Left cardiac atrium (tissue), 4 donors: ENCODE data around the gene FPR2. TPM values are rescaled to one million over a fixed set of nuclear protein-coding genes. Genes with fewer than 3 reads are reported as not detected.

Experiments used
- ATAC-seq, 2 donors: fragments of 200-7000 bp; cut with Tn5 transposase; one replicate each; pipeline ENCODE4 v1.9.1; 2020; ENCODE audit warnings: mild to moderate bottlenecking in 2 of 2, moderate library complexity in 2 of 2
- DNase-seq: peaks from one replicate; pipeline ENCODE4 v3.0.0-alpha.2; 2020
- intact Hi-C, 2 donors: fragments of 100-400 bp; cut with DNase I; formaldehyde crosslinking; loops; one replicate each; pipeline versions ENCODE4 v1.14.1 to v1.15.1; 2022 to 2023
- total RNA-seq, 2 donors: library from RNA; stranded (reverse); fragmentation: NEBNext Ultra II Directional; extraction: Animal tissue kit (Norgen Biotek cat#: 25700); gene quantifications; one replicate each; pipeline ENCODE4 v1.2.1, GENCODE V29; 2021
- donor health status: DM: no; HTN: yes; CAD: no.
- donor health status: DM: no; HTN: yes; CAD: no; lungs with severe emphysema.
- donor health status: DM: yes; HTN: yes; CAD: no.
- donor health status: Dilated cardiomyopathy.

FPR2 gene
- total RNA-seq, 2 donors from 2014 or later = 1.1 to 2.4 TPM

DNA sequence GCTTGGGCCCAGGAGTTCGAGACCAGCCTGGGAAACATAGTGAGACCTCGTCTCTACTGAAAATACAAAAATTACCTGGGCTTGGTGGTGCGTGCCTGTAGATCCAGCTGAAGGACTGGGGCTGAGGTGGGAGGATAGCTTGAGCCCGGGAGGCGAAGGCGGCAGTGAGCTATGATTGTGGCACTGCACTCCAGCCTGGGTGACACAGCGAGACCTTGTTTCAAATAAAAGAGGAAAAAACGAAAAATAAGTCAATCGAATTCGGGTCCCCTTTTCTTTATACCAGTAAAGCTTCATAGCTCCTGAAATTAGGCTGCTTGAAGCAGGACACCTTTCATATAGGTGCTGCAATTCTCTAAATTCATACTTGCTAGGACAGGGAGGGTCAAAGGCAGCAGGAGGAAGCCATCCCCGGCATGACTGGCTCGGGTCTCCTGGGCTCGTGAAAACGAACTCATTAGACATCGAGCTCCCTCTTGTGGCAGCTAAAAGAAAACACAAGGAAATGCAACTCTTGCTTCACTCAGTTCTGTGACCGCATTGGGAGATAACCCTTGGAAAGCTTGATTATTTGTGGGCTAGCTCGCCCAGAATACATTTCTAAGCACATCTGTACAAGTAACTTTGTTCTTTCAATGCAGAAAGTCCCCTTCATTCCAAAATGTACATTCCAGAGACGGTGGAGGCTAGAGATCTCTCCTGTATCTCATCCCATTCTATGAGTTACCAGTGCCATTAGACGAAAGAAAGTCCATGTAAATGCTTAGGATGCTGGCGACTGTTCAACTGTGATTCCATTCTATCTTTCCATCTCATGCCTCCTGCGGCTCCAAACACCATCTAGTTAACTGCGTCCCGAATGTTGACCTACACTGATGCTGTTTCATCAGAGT is 16.8 kb downstream of the FPR2 start:
- intact Hi-C loops = loop anchor here in 1 of 2 donors (5.0 kb wide), 1 partner anchor 306 kb away; no protein-coding TSS in a partner anchor
- DNase-seq = peak; percentile 69

DNA sequence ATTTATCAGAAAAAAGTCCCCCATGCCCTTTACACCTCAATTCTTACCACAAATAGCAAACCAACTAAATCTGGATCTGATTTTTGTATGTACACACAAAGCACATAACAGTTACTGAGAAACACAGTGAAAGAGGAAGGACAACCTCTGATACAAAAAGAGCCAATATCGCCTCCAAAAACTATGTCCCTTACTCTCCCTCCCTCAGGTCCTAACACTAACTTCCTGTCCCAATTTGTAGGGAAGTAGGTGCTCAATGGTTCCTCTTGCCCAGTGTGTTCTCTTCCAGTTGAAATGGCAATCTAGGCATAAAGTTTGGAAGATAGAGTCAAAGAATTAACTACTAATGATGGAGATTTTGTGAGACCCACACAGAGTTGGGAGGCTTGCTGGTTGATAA is 18.2 kb downstream of the FPR2 start:
- ATAC-seq (no peak), DNase-seq (no peak)
- intact Hi-C loops = loop anchor here in 1 of 2 donors (5.0 kb wide), 1 partner anchor 307 kb away; no protein-coding TSS in a partner anchor

More for the DNA sequence above, 16.8 kb downstream of the FPR2 start:
- peak; percentile 94 to 97 for ATAC-seq

- DNase-seq (no peak), ATAC-seq (no peak)
- intact Hi-C loops = loop anchor here in 1 of 2 donors (5.0 to 10.0 kb wide), 2 partner anchors 65 to 307 kb away; no protein-coding TSS in a partner anchor
These were observed 18.7 kb downstream of the FPR2 start for GRCh38 chr19:51779703-51780102.

DNA sequence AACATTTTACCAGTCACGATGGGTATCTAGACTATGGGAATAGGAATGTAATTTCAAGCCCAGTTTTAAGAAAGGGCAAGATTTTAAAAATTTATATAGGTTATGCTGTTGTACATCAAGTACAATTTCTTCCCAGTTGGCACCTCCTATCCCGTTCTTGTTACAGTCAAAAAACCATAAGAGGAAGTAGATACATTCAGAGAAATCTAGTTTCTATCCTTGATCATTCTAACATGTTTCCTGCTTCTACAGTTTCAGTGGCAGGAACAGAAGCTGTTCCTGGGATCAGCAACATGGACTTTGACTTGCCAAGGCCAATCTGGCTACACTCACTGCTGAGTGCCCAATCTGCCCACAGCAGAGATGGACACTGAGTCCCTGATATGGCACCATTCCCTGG is 19.3 kb downstream of the FPR2 start:
- DNase-seq = no peak
- intact Hi-C loops = loop anchor here in 1 of 2 donors (10.0 kb wide), 1 partner anchor 65 kb away; no protein-coding TSS in a partner anchor
- ATAC-seq = no peak

- intact Hi-C loops = loop anchor here in 1 of 2 donors (10.0 kb wide), 1 partner anchor 67 kb away; no protein-coding TSS in a partner anchor
- no peak for DNase-seq
- no peak for ATAC-seq
These were observed 21.0 kb downstream of the FPR2 start for GRCh38 chr19:51781999-51782398.

DNA sequence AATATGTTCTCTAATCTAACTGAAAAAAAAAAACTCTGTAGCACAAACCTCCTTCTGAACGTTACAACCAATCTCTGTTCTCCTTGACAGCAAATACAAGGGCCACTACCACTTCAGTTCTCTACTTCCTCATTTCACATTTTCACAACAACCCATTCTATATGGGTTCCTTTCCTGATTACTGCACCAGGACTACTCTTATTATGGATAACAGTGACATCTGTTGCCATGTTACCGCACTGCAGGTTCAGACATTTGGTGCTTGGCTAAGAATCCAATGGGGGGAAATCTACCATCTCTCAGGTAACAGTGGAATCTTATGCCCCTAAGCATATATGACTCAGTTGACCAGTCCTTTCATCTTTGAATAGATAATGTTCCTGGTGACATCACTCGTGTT is 22.4 kb downstream of the FPR2 start:
- ATAC-seq (peak in 1 of 2 donors; percentile 11), DNase-seq (no peak)
- intact Hi-C loops = loop anchor here in 1 of 2 donors (10.0 kb wide), 1 partner anchor 69 kb away; no protein-coding TSS in a partner anchor

- DNase-seq (no peak), ATAC-seq (peak in 1 of 2 donors; percentile 22)
- intact Hi-C loops = loop anchor here in 1 of 2 donors (10.0 kb wide), 1 partner anchor 69 kb away; no protein-coding TSS in a partner anchor
These were observed 23.3 kb downstream of the FPR2 start for GRCh38 chr19:51784109-51784785.

- peak; percentile 76 to 95 for ATAC-seq
- intact Hi-C loops = loop anchor here in 1 of 2 donors (10.0 kb wide), 1 partner anchor 70 kb away; no protein-coding TSS in a partner anchor
- peak; percentile 80 for DNase-seq
These were observed 24.1 kb downstream of the FPR2 start for GRCh38 chr19:51784922-51785690.

GRCh38 chr19:51786646-51787494 is 25.9 kb downstream of the FPR2 start:
- ATAC-seq = no peak
- intact Hi-C loops = loop anchor here in 1 of 2 donors (10.0 kb wide), 1 partner anchor 72 kb away; no protein-coding TSS in a partner anchor
- DNase-seq = no peak

DNA sequence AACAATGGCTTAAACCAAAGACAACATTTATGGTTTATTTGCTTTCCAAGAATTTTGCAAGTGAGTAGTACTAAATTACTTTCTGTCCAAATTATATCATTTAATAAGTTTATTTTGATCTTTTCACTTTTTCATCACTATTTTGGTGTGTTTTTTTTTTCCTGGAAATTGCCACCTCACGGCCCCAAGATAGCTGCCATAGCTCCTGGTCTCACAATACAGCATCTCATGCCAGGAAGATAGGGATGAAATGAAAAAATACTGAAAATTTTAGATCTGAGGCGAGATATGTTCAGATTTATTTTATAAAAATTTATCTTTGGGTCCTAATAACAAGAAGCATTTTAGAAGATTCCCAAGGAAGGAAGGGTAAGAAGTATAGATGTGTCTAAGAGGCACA is 27.0 kb downstream of the FPR2 start:
- ATAC-seq (no peak), DNase-seq (no peak)
- intact Hi-C loops = loop anchor here in 1 of 2 donors (10.0 kb wide), 1 partner anchor 73 kb away; no protein-coding TSS in a partner anchor

- DNase-seq (no peak), ATAC-seq (peak in 1 of 2 donors; percentile 21)
- intact Hi-C loops = loop anchor here in 1 of 2 donors (10.0 kb wide), 1 partner anchor 74 kb away; no protein-coding TSS in a partner anchor
These were observed 28.2 kb downstream of the FPR2 start for GRCh38 chr19:51789061-51789795.

- no peak for DNase-seq
- ATAC-seq = no peak
- intact Hi-C loops = no loop called here
These were observed 32.0 kb downstream of the FPR2 start for GRCh38 chr19:51792932-51793331.

- no peak for ATAC-seq
- no peak for DNase-seq
- intact Hi-C loops = no loop called here
These were observed 33.0 kb downstream of the FPR2 start for GRCh38 chr19:51793994-51794393.

DNA sequence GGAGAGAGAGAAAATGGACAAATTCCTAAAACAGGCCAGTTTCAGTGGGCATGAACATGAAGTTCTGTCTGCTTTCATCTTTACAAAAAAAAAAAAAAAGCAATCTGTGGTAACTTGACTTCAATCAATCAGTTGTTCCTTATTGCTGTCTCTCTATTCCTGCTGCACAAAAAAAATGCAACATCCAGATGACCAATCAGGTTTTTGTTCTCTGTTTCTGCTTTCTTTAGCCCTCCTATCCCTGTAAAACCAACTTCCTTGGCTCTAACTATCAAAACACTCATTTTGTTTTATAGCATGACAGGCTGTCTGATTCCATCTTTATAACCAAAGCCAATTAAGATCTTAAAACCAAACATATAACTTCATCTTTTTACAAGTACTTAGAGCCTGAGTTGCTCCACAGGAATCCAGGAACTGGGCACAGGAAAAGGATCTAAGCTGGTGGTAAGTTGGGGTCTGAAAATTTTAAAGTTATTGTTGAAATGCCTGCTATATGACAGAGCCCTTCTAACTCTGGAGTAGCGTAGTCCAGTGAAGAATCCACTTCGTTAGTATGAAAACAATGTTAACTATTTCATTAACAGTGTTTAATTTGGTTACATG is 34.0 kb downstream of the FPR2 start, which contains the start of gene FPR3:
FPR3 (plus strand) TSS at position 273 of the 606 bp plus-strand sequence. CDS start 28,592 bp downstream, outside the sequence.
- no peak for ATAC-seq
- intact Hi-C loops = no loop called here
- DNase-seq = no peak

- intact Hi-C loops = no loop called here
- ATAC-seq = no peak
- peak; percentile 48 for DNase-seq
These were observed 35.3 kb downstream of the FPR2 start for GRCh38 chr19:51796195-51796679.

DNA sequence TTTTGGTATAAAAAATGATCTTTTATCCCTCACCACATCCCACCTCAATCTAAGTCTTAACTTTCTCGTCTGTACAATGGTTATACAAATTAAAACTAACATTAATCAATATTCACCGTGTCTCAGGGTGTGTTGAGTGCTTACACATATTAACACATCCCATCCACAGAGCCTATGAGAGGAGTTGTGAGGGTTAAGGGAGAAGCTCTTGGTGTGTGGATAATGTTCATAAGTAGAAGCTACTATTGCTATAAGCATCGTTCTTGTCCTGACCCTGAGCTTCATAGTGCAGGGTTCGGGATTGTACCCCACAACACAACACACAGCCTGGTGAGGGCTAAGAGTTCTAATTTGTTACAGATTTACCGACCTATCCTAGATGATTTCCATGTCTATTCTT is 36.5 kb downstream of the FPR2 start:
- ATAC-seq = no peak
- intact Hi-C loops = no loop called here

More for the DNA sequence above, 36.5 kb downstream of the FPR2 start:
- no peak for DNase-seq
